Smooth muscle cell (in vitro differentiated cells): ENCODE measurements around the gene CRB2. TPM values are rescaled to one million over a fixed set of nuclear protein-coding genes. Genes with fewer than 3 reads are reported as not detected.

Source experiments
- DNase-seq: peaks from one replicate; lab custom pipeline; 2025; ENCODE audit not compliant: unreplicated experiment; lab: John Stamatoyannopoulos, UW
- H2AFZ ChIP-seq: fragments of 200-600 bp; sonication (generic); 2 replicates; pipeline ENCODE4 v1.6.0; 2016; ENCODE audit warnings: antibody characterized with exemption, low read depth, mild to moderate bottlenecking
- H3F3A ChIP-seq: fragments of 200-600 bp; sonication (generic); 2 replicates; pipeline ENCODE4 v1.6.0; 2017; ENCODE audit warnings: antibody characterized with exemption, low read depth
- H3K27ac ChIP-seq: fragments of 200-600 bp; sonication (generic); 2 replicates; pipeline ENCODE4 v1.5.1; 2016; ENCODE audit warnings: low read depth, mild to moderate bottlenecking
- H3K27me3 ChIP-seq: fragments of 200-600 bp; sonication (generic); 2 replicates; pipeline ENCODE4 v1.6.1; 2016; ENCODE audit warnings: low read depth, mild to moderate bottlenecking
- H3K36me3 ChIP-seq: fragments of 200-600 bp; sonication (generic); 2 replicates; pipeline ENCODE4 v1.5.1; 2016; ENCODE audit warnings: low read depth
- H3K4me1 ChIP-seq: fragments of 200-600 bp; sonication (generic); 2 replicates; pipeline ENCODE4 v1.5.1; 2016; ENCODE audit warnings: low read depth
- H3K4me2 ChIP-seq: fragments of 200-600 bp; sonication (generic); 2 replicates; pipeline ENCODE4 v1.6.0; 2016; ENCODE audit warnings: mild to moderate bottlenecking
- H3K4me3 ChIP-seq: fragments of 200-600 bp; sonication (generic); 2 replicates; pipeline ENCODE4 v1.5.1; 2016; ENCODE audit warnings: mild to moderate bottlenecking
- H3K79me2 ChIP-seq: fragments of 200-600 bp; sonication (generic); 2 replicates; pipeline ENCODE4 v1.6.0; 2016; ENCODE audit warnings: low read depth, mild to moderate bottlenecking
- H3K9ac ChIP-seq: fragments of 200-600 bp; sonication (generic); 2 replicates; pipeline ENCODE4 v1.6.0; 2016; ENCODE audit warnings: low read depth
- H3K9me3 ChIP-seq: fragments of 200-600 bp; sonication (generic); replicated peaks from 2 replicates; pipeline ENCODE4 v1.5.1; 2016; ENCODE audit warnings: low read depth
- H4K20me1 ChIP-seq: fragments of 200-600 bp; sonication (generic); 2 replicates; pipeline ENCODE4 v1.6.0; 2016; ENCODE audit warnings: low read depth
- WGBS: methylation state at CpG from one replicate; pipeline ENCODE4 v1.1.7; 2016; ENCODE audit warnings: low lambda C conversion rate; 5-methylcytosine and 5-hydroxymethylcytosine counted together
- polyA plus RNA-seq: library from polyadenylated mRNA; unstranded; fragments of >200 nt; fragmentation: Nextera tagmentation; extraction: Ambion mirVana; gene quantifications from 2 replicates; pipeline ENCODE4 v1.2.1, GENCODE V29; 2016
- total RNA-seq: library from RNA; depleted of rRNA; stranded (reverse); fragments of >200 nt; gene quantifications from 2 replicates; pipeline ENCODE4 v1.2.3, GENCODE V29; 2014
- TF ChIP-seq, protein P1 (sequence below): fragments of 200-600 bp; sonication (generic); IDR thresholded peaks from 2 replicates; pipeline ENCODE4 v1.5.1; 2017; ENCODE audit warnings: borderline replicate concordance, mild to moderate bottlenecking, antibody characterized with exemption; ENCODE audit not compliant: insufficient read depth, poor library complexity, severe bottlenecking

Gene CRB2
- total and polyA plus RNA-seq, 2 experiments from 2014 or later, result 1.7 to 3.1 TPM

DNA sequence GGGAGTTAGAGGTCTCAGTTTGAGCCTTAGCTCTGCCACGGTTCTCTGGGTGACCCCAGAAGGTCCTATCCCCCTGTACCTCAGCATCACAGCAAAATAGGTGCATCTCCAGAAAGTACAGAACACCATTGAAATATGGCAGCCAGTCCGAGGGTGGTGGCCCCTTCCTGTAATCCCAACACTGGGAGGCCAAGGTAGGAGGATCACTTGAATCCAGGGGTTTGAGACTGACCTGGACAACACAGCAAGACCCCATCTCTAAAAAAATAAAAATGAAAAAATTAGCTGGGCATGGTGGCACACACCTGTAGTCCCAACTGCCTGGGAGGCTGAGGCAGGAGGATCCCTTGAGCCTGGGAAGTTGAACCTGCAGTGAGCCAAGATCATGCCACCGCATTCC lies 7.0 kb upstream of the CRB2 start:
- Histone ChIP-seq H3K4me3 (no peak overlapping the region), H3K36me3 (no peaks in the 10 kb centered on the region), H4K20me1 (no peaks in the 10 kb centered on the region), H3K27ac (no peak overlapping the region), H3K4me2 (no peak overlapping the region), H3K27me3 (no peaks in the 10 kb centered on the region), H3K9ac (no peak overlapping the region), H3K4me1 (no peaks in the 10 kb centered on the region), H3F3A (peaks cover 3% of the 10 kb centered on the region), H3K79me2 (no peaks in the 10 kb centered on the region), H2AFZ (no peak overlapping the region), H3K9me3 (no peaks in the 10 kb centered on the region)
- TF ChIP-seq, protein P1, sequence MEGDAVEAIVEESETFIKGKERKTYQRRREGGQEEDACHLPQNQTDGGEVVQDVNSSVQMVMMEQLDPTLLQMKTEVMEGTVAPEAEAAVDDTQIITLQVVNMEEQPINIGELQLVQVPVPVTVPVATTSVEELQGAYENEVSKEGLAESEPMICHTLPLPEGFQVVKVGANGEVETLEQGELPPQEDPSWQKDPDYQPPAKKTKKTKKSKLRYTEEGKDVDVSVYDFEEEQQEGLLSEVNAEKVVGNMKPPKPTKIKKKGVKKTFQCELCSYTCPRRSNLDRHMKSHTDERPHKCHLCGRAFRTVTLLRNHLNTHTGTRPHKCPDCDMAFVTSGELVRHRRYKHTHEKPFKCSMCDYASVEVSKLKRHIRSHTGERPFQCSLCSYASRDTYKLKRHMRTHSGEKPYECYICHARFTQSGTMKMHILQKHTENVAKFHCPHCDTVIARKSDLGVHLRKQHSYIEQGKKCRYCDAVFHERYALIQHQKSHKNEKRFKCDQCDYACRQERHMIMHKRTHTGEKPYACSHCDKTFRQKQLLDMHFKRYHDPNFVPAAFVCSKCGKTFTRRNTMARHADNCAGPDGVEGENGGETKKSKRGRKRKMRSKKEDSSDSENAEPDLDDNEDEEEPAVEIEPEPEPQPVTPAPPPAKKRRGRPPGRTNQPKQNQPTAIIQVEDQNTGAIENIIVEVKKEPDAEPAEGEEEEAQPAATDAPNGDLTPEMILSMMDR, result no peak
- 71% methylated on average over 3 of the region's 3 CpGs for WGBS
- no peak for DNase-seq

DNA sequence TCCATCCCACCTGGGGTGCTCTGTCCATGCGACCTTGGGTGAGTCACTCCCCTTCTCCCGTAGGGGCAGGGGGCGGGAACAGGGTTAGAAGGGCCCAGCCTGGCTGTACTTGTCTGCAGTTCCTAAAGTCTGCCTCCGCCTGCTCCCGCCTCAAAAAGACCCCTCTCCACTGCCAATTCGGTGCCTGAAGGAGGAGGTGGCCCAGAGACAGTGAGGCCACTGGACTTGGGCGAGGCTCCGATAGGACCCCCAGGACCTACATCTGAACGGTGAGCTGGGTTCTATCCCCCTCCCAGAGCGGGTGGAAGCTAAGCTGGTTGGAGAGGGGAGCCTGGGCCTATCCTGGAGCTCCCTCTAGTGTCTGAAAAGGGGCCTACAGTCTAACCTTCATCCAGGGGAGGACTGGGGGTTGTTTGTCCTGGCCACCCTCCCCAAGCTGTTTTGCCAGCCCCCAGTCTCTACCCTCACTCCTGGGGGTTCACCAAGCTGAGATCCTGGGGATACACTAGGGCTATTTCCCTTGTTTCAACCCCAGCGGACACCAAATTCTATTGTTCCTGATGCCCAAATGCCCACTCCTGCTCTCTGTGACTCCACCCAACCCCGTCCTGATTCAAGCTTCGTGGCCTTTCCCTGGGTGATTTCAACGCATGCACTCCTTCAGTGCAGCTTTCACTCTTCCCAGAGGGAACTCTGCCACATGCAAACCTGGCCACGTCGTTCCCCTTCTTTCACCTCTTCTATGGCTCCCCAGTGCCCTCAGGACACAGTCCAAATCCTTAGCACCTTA lies 6.1 kb upstream of the CRB2 start:
- Histone ChIP-seq H3K27ac (no peak overlapping the region), H3K4me1 (no peaks in the 10 kb centered on the region), H3K9ac (no peak overlapping the region), H2AFZ (no peak overlapping the region), H3F3A (peaks cover 3% of the 10 kb centered on the region), H3K4me3 (no peak overlapping the region), H3K27me3 (no peaks in the 10 kb centered on the region), H3K36me3 (no peaks in the 10 kb centered on the region), H4K20me1 (no peaks in the 10 kb centered on the region), H3K79me2 (no peaks in the 10 kb centered on the region), H3K4me2 (peak overlapping the region; percentile 71), H3K9me3 (no peaks in the 10 kb centered on the region)
- DNase-seq, result peak; percentile 27
- 27% methylated on average over 16 of the region's 16 CpGs for WGBS
- TF ChIP-seq, protein P1, result peak; percentile 95

DNA sequence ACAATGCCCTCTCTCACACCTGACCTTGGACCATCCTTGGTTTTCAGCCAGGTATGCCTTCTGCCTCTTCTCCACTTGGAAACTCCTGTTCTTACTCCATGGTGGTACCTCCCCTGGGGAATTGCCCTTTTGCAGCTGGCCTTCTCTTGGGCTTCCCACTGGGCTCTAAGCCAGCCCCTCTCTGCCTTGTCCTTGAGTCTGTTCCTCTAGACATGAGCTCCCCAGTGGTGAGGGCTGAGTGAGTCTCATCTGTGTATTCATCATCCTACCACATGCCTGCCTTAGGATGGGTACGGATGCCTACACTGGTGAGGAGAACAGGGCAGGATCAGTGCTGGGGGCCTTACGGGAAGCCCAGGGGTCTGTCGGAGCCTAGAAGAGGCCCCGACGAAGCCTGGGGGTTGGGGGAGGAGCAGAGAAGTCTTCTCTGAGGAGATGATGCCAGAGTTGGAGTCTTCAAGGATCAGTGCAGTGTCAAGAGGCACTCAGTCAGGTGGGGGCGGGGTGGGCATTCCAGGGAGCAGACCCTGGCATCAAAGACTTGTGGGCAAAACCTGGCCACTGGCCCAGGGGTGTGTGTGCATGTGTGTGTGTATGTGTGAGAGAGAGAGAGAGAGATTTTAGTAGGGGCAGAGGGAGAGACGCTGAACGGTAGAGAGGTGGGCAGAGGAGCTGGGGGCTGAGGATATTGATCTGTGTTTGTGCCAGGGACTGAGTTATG lies 5.2 kb upstream of the CRB2 start:
- Histone ChIP-seq H3K4me2 (no peak overlapping the region), H3K9ac (no peak overlapping the region), H3F3A (peaks cover 4% of the 10 kb centered on the region), H3K27ac (no peak overlapping the region), H4K20me1 (no peaks in the 10 kb centered on the region), H3K36me3 (no peaks in the 10 kb centered on the region), H3K4me3 (no peak overlapping the region), H3K9me3 (no peaks in the 10 kb centered on the region), H3K27me3 (no peaks in the 10 kb centered on the region), H3K4me1 (peaks cover 2% of the 10 kb centered on the region), H2AFZ (no peak overlapping the region), H3K79me2 (no peaks in the 10 kb centered on the region)
- 86% methylated on average over 8 of the region's 8 CpGs for WGBS
- TF ChIP-seq, protein P1, result no peak
- DNase-seq, result no peak
